Upper lobe of left lung (tissue), 4 donors: ENCODE measurements around the gene FHIT.

Source experiments
- EP300 ChIP-seq, 4 donors: sonication (generic); formaldehyde crosslinking; IDR thresholded peaks; one replicate each; pipeline ENCODE4 v1.5.1; 2017; ENCODE audit warnings: antibody characterized with exemption in 4 of 4, control low read depth in 2 of 4
- POLR2A ChIP-seq, 4 donors: fragments of 450-650 bp; IDR thresholded peaks; one replicate each; pipeline ENCODE4 v1.5.1; 2016 to 2017; ENCODE audit warnings: antibody characterized with exemption in 4 of 4, mild to moderate bottlenecking in 2 of 4
- TF ChIP-seq, protein P1 (sequence below), 6 experiments: fragments of 450-650 bp in 4 of 6; fragments of 200-600 bp in 2 of 6; sonication (generic) in 2 of 6; IDR thresholded peaks; one replicate each; pipeline ENCODE4 v1.5.1; 2016 to 2019; ENCODE audit warnings: antibody characterized with exemption in 6 of 6

DNA sequence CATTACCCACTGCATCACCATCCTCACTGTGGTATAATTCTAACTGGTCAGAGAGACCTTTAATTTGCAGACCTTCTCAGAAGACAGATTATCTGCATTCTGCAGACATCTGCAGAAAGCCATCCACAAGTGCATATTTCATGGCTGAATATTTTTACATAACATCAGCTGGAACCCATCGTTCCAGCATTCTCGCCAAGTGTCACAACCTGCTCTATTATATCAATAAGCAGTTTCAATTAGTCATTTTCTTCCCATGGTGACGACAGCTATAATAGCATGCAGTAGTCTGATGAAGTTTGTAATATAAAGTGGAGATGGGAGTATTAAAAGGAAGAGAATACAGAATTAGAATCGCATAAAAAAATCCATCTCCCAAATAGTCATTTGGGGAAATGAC is 334.7 kb downstream of the FHIT start:
- TF ChIP-seq, protein P1, sequence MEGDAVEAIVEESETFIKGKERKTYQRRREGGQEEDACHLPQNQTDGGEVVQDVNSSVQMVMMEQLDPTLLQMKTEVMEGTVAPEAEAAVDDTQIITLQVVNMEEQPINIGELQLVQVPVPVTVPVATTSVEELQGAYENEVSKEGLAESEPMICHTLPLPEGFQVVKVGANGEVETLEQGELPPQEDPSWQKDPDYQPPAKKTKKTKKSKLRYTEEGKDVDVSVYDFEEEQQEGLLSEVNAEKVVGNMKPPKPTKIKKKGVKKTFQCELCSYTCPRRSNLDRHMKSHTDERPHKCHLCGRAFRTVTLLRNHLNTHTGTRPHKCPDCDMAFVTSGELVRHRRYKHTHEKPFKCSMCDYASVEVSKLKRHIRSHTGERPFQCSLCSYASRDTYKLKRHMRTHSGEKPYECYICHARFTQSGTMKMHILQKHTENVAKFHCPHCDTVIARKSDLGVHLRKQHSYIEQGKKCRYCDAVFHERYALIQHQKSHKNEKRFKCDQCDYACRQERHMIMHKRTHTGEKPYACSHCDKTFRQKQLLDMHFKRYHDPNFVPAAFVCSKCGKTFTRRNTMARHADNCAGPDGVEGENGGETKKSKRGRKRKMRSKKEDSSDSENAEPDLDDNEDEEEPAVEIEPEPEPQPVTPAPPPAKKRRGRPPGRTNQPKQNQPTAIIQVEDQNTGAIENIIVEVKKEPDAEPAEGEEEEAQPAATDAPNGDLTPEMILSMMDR (IDR thresholded peaks at IDR 0.05), result no peak
- TF ChIP-seq EP300 (IDR thresholded peaks at IDR 0.05) (no peak), POLR2A (IDR thresholded peaks at IDR 0.05) (no peak)
